HG03139 (cell line): Measurements from ENCODE around the gene TMPO.
"Not testable (repeated sequence)": the region's sequence is repeated elsewhere in the genome, so short reads cannot be mapped to it uniquely, and the experiment has no call there.

Experiments
- ATAC-seq: cut with Tn5 transposase; IDR thresholded peaks from one replicate; pipeline ENCODE4 v1.9.1; 2021; ENCODE audit not compliant: unreplicated experiment

The TMPO gene

GRCh38 chr12:98511806-98512205, 3.6 kb upstream of the TMPO start:
- not testable (repeated sequence) for ATAC-seq

GRCh38 chr12:98513379-98514322, 1.7 kb upstream of the TMPO start:
- no peak for ATAC-seq

- no peak for ATAC-seq
These were observed 456 bp upstream of the TMPO start for GRCh38 chr12:98514982-98515286.

GRCh38 chr12:98516111-98516873, 902 bp downstream of the TMPO start:
- ATAC-seq, result peak; percentile 49

GRCh38 chr12:98519257-98519907, 4.0 kb downstream of the TMPO start:
- ATAC-seq, result no peak

- no peak for ATAC-seq
These were observed 14.7 kb downstream of the TMPO start for GRCh38 chr12:98530068-98530467.

- no peak for ATAC-seq
These were observed 17.4 kb downstream of the TMPO start for GRCh38 chr12:98532687-98533304.

GRCh38 chr12:98533723-98534251, 18.4 kb downstream of the TMPO start:
- ATAC-seq, result no peak

GRCh38 chr12:98538031-98538430, 22.6 kb downstream of the TMPO start:
- no peak for ATAC-seq

GRCh38 chr12:98543701-98544100, 28.3 kb downstream of the TMPO start:
- ATAC-seq, result no peak

GRCh38 chr12:98544751-98545150, 29.4 kb downstream of the TMPO start:
- ATAC-seq, result no peak

GRCh38 chr12:98549371-98550110, 34.2 kb downstream of the TMPO start:
- ATAC-seq, result no peak

- ATAC-seq, result no peak
These were observed 36.4 kb downstream of the TMPO start for GRCh38 chr12:98551787-98552186.

GRCh38 chr12:98558097-98558496, 42.7 kb downstream of the TMPO start:
- ATAC-seq, result not testable (repeated sequence)

- ATAC-seq, result no peak
These were observed 44.3 kb downstream of the TMPO start for GRCh38 chr12:98559666-98560065.

GRCh38 chr12:98561846-98562245, 46.5 kb downstream of the TMPO start:
- no peak for ATAC-seq

- no peak for ATAC-seq
These were observed 56.6 kb downstream of the TMPO start for GRCh38 chr12:98572010-98572409.

GRCh38 chr12:98574110-98574509, 58.7 kb downstream of the TMPO start:
- ATAC-seq, result no peak

GRCh38 chr12:98575013-98575412, 59.6 kb downstream of the TMPO start:
- no peak for ATAC-seq

- not testable (repeated sequence) for ATAC-seq
These were observed 61.4 kb downstream of the TMPO start for GRCh38 chr12:98576795-98577194.
